ENCODE data around the gene TMIGD2.

GRCh38 chr19:4345342-4346019 is 43.3 kb upstream of the TMIGD2 start:
- TF ChIP-seq POLR2A (IDR thresholded peaks at IDR 0.05) (no peak), CTCF (IDR thresholded peaks at IDR 0.05) (no peak)

Measured in body of pancreas (tissue), 4 donors.